Endothelial cell of umbilical vein (primary cell): ENCODE results near the gene SH3BP5L. TPM values are rescaled to one million over a fixed set of nuclear protein-coding genes. Genes with fewer than 3 reads are reported as not detected.

Experiments used
- BruUV-seq: library from RNA; stranded (reverse); fragments of 400-500 nt; replicated peaks from 2 replicates; lab custom pipeline; 2021; lab: Mats Ljungman, UMichigan
- CTCF ChIA-PET: fragments of 300-600, 350-600 bp; sonication (Branson Sonifier 250); formaldehyde crosslinking; loops from one replicate; lab custom pipeline; 2021; ENCODE audit warnings: antibody characterized with exemption, inconsistent platforms; lab: Charles Lee
- POLR2A ChIA-PET: fragments of 300-600, 350-600 bp; sonication (Branson Sonifier 250); formaldehyde crosslinking; loops from one replicate; lab custom pipeline; 2021; ENCODE audit warnings: antibody characterized with exemption, inconsistent platforms; lab: Charles Lee
- DNase-seq: peaks from one replicate; pipeline ENCODE4 v3.0.0-alpha.2; 2011; ENCODE audit warnings: low read depth, low spot score
- FAIRE-seq: peaks from 2 replicates; lab custom pipeline; 2011; peaks lifted over from hg19 to GRCh38; lab: Jason Lieb, UNC
- H2AFZ ChIP-seq: 2 replicates; pipeline ENCODE4 v1.6.0; 2012; ENCODE audit warnings: low read depth, low read length, control low read depth, inconsistent platforms
- H3K27ac ChIP-seq: 2 replicates; pipeline ENCODE4 v1.5.1; 2011; ENCODE audit warnings: low read depth, mild to moderate bottlenecking, control low read depth, low read length, moderate library complexity; ENCODE audit not compliant: insufficient read depth
- H3K27me3 ChIP-seq, 2 experiments: 2 replicates each; pipeline versions ENCODE4 v1.6.0 to v1.6.1; 2011; ENCODE audit warnings: low read length in 2 of 2, mixed read lengths in 1 of 2; ENCODE audit not compliant: control insufficient read depth in 2 of 2, insufficient read depth in 2 of 2
- H3K36me3 ChIP-seq, 2 experiments: 2 replicates in 1 of 2; 3 replicates in 1 of 2; pipeline ENCODE4 v1.5.1; 2011; ENCODE audit warnings: low read length in 2 of 2, mild to moderate bottlenecking in 1 of 2, moderate library complexity in 1 of 2; ENCODE audit not compliant: control insufficient read depth in 2 of 2, insufficient read depth in 2 of 2; ENCODE audit errors: extremely low read depth in 1 of 2
- H3K4me1 ChIP-seq: 3 replicates; pipeline ENCODE4 v1.5.1; 2011; ENCODE audit warnings: mild to moderate bottlenecking, low read length; ENCODE audit not compliant: control insufficient read depth, insufficient read depth; ENCODE audit errors: extremely low read depth
- H3K4me2 ChIP-seq: 2 replicates; pipeline ENCODE4 v1.6.1; 2011; ENCODE audit warnings: low read length, control low read depth, mixed read lengths; ENCODE audit not compliant: insufficient read depth
- H3K4me3 ChIP-seq, 3 experiments: fragments of 200-600 bp in 1 of 3; sonication (generic), shearing (Covaris generic) in 1 of 3; replicated peaks in 1 of 3; 2 replicates each; pipeline ENCODE4 v1.5.1; 2011 to 2016; ENCODE audit warnings: control low read depth in 3 of 3, low read length in 3 of 3, mild to moderate bottlenecking in 2 of 3, inconsistent platforms in 1 of 3, low read depth in 1 of 3, moderate library complexity in 1 of 3; ENCODE audit not compliant: insufficient read depth in 1 of 3
- H3K79me2 ChIP-seq: 2 replicates; pipeline ENCODE4 v1.6.0; 2012; ENCODE audit warnings: low read length, inconsistent platforms; ENCODE audit not compliant: control insufficient read depth, insufficient read depth
- H3K9ac ChIP-seq: replicated peaks from 2 replicates; pipeline ENCODE3; 2011; ENCODE audit warnings: low read length, control low read depth; ENCODE audit not compliant: insufficient read depth; ENCODE audit errors: extremely low read depth
- H3K9me1 ChIP-seq: replicated peaks from 3 replicates; pipeline ENCODE4 v1.6.0; 2011; ENCODE audit warnings: mild to moderate bottlenecking, low read length; ENCODE audit not compliant: control insufficient read depth, insufficient read depth; ENCODE audit errors: extremely low read depth
- H3K9me3 ChIP-seq: replicated peaks from 2 replicates; pipeline ENCODE4 v1.5.1; 2012; ENCODE audit warnings: low read length, inconsistent platforms; ENCODE audit not compliant: control insufficient read depth, insufficient read depth
- H4K20me1 ChIP-seq: replicated peaks from 2 replicates; pipeline ENCODE3; 2011; ENCODE audit warnings: mild to moderate bottlenecking, low read length; ENCODE audit not compliant: control insufficient read depth, insufficient read depth; ENCODE audit errors: extremely low read depth
- CTCF ChIP-seq, 2 donors: IDR thresholded peaks; 1 replicate in 1 of 2; 2 replicates in 1 of 2; pipeline ENCODE4 v1.5.1; 2011; ENCODE audit warnings: low read length in 2 of 2, mild to moderate bottlenecking in 2 of 2, moderate library complexity in 2 of 2, control low read depth in 1 of 2, inconsistent platforms in 1 of 2, low read depth in 1 of 2; ENCODE audit not compliant: insufficient read depth in 1 of 2; ENCODE audit errors: extremely low read depth in 1 of 2
- EZH2 ChIP-seq: IDR thresholded peaks from 2 replicates; pipeline ENCODE4 v1.6.1; 2012; ENCODE audit warnings: borderline replicate concordance, low read depth, mild to moderate bottlenecking, moderate library complexity, low read length, inconsistent platforms; ENCODE audit not compliant: severe bottlenecking
- FOS ChIP-seq: IDR thresholded peaks from 2 replicates; pipeline ENCODE4 v1.6.1; 2011; ENCODE audit warnings: mild to moderate bottlenecking, low read length, moderate library complexity, borderline replicate concordance; ENCODE audit not compliant: insufficient read depth
- POLR2A ChIP-seq: IDR thresholded peaks from 2 replicates; pipeline ENCODE4 v1.6.1; 2012; ENCODE audit warnings: low read depth, mild to moderate bottlenecking, control low read depth, low read length
- dilution Hi-C: fragments of 300-500 bp; cut with MboI; formaldehyde crosslinking; loops from one replicate; pipeline ENCODE4 v1.15.0; 2019; ENCODE audit warnings: low sequenced_read_pairs; ENCODE audit not compliant: extremely low pct_ligation_motif_present
- intact Hi-C: fragments of 100-400 bp; cut with micrococcal nuclease; formaldehyde crosslinking; loops from one replicate; pipeline ENCODE4 v1.10.0; 2022
- polyA plus RNA-seq, 4 experiments: library from polyadenylated mRNA; depleted of rRNA in 3 of 4; stranded (reverse) in 3 of 4; unstranded in 1 of 4; fragments of >200 nt; gene quantifications; 2 replicates each; pipeline versions ENCODE4 v1.2.1 to v1.2.3, GENCODE V29; 2011 to 2012; ENCODE audit warnings: missing spikeins in 1 of 4
- total RNA-seq: library from RNA; stranded (reverse); gene quantifications from 2 replicates; pipeline ENCODE4 v1.2.3, GENCODE V29; 2021

The SH3BP5L gene
- total and polyA plus RNA-seq, 2 donors (not counting 3 experiments of a cell fraction or from before 2014, with no cell fraction given), result 24.7 TPM

- TF ChIP-seq FOS (no peak), CTCF (IDR thresholded peaks at IDR 0.05; ENCODE audit: extremely low read depth in 1 of 2, insufficient read depth in 1 of 2, low read depth in 1 of 2, low read length in 2 of 2) (no peak), EZH2 (no peak), POLR2A (no peak)
- Histone ChIP-seq H3K27ac (no peak overlapping the region), H3K4me2 (no peak overlapping the region), H4K20me1 (no peaks in the 10 kb centered on the region), H3K27me3 (peaks cover 2 to 4% of the 10 kb centered on the region in 2 experiments), H3K4me1 (peaks cover 23% of the 10 kb centered on the region), H3K9me1 (no peaks in the 10 kb centered on the region), H3K4me3 (no peak overlapping the region), H2AFZ (no peak overlapping the region), H3K36me3 (peaks cover 0 to 2% of the 10 kb centered on the region in 2 experiments), H3K79me2 (peaks cover 10% of the 10 kb centered on the region), H3K9me3 (no peaks in the 10 kb centered on the region), H3K9ac (no peak overlapping the region)
- ChIA-PET POLR2A (no interaction called here), CTCF (interaction anchor here (2.4 to 2.6 kb wide), 4 partner anchors 13 to 34 kb away, joined by 10 to 17 read pairs (median 14); partner anchors contain the start of genes SH3BP5L and ZNF672)
- DNase-seq (no peak), FAIRE-seq (no peak)
- dilution Hi-C loops (no loop called here), intact Hi-C loops (no loop called here)
- BruUV-seq, result no TSS peak
Observed at GRCh38 chr1:248860007-248860406, 34.3 kb upstream of the SH3BP5L start.
